Right lobe of liver (tissue), 6 donors: ENCODE data around the gene ME1. TPM values are rescaled to one million over a fixed set of nuclear protein-coding genes. Genes with fewer than 3 reads are reported as not detected.

ENCODE experiments used
- ATAC-seq, 4 donors: fragments of 200-7000 bp; cut with Tn5 transposase; one replicate each; pipeline ENCODE4 v1.9.1; 2020; ENCODE audit warnings: mild to moderate bottlenecking in 4 of 4, moderate library complexity in 4 of 4
- DNase-seq, 3 donors: peaks; one replicate each; pipeline ENCODE4 v3.0.0-alpha.2; 2020
- H3K27ac ChIP-seq, 3 donors: fragments of 200-600 bp; one replicate each; pipeline ENCODE4 v1.8.0; 2022
- H3K27me3 ChIP-seq, 2 donors: fragments of 200-600 bp; one replicate each; pipeline ENCODE4 v1.8.0; 2022
- H3K36me3 ChIP-seq, 4 donors: fragments of 200-600 bp; sonication (generic) in 1 of 4; one replicate each; pipeline versions ENCODE4 v1.5.1 to v1.8.0; 2017 to 2022; ENCODE audit warnings: control low read depth in 1 of 4
- H3K4me1 ChIP-seq, 4 donors: fragments of 200-600 bp; sonication (generic) in 1 of 4; one replicate each; pipeline versions ENCODE4 v1.5.1 to v1.8.0; 2017 to 2022; ENCODE audit warnings: control low read depth in 1 of 4
- H3K4me3 ChIP-seq, 3 donors: fragments of 200-600 bp; one replicate each; pipeline ENCODE4 v1.8.0; 2022
- H3K9me3 ChIP-seq, 4 donors: fragments of 200-600 bp; sonication (generic) in 1 of 4; one replicate each; pipeline versions ENCODE4 v1.5.1 to v1.8.0; 2017 to 2022; ENCODE audit warnings: control low read depth in 1 of 4
- CTCF ChIP-seq, 4 donors: fragments of 200-600 bp in 3 of 4; fragments of 450-650 bp in 1 of 4; IDR thresholded peaks; one replicate each; pipeline versions ENCODE4 v1.5.1 to v1.8.0; 2016 to 2022; ENCODE audit warnings: antibody characterized with exemption in 4 of 4, mild to moderate bottlenecking in 2 of 4
- POLR2A ChIP-seq: fragments of 450-650 bp; IDR thresholded peaks from one replicate; pipeline ENCODE4 v1.6.1; 2017; ENCODE audit warnings: antibody characterized with exemption, mild to moderate bottlenecking
- WGBS: methylation state at CpG from one replicate; pipeline ENCODE4 v1.1.6; 2018; ENCODE audit warnings: low coverage, low lambda C conversion rate; ENCODE audit not compliant: insufficient coverage; ENCODE audit errors: missing lambda C conversion rate; 5-methylcytosine and 5-hydroxymethylcytosine counted together
- intact Hi-C, 2 donors: fragments of 100-400 bp; cut with DNase I; formaldehyde crosslinking; loops; one replicate each; pipeline versions ENCODE4 v1.11.2 to v1.14.1; 2022
- total RNA-seq, 6 experiments: library from RNA; depleted of rRNA in 2 of 6; stranded (reverse); fragments of >200 nt in 2 of 6; fragmentation: NEBNext Ultra II Directional in 3 of 6; extraction: Animal tissue kit (Norgen Biotek cat#: 25700) in 3 of 6; gene quantifications; one replicate each; pipeline versions ENCODE4 v1.1.0 to v1.2.4, GENCODE V29; 2016 to 2023
- donor health status: DM: no; HTN: yes; CAD: no.
- donor health status: DM: no; HTN: no; CAD: no.
- donor health status: DM: no; HTN: no; CAD: no.
- donor health status: DM: no; HTN: yes; CAD: no.
- donor health status: DM: no; HTN: yes; CAD: no.

The ME1 gene
- total RNA-seq, 6 experiments from 2014 or later, result 10.1 to 18.2 (median 13.3) TPM

GRCh38 chr6:83439201-83439600 is 8.3 kb upstream of the ME1 start:
- no peaks in the 10 kb centered on the region for H3K27me3 ChIP-seq
- H3K9me3 ChIP-seq, result no peaks in the 10 kb centered on the region
- no peak for TF ChIP-seq CTCF (IDR thresholded peaks at IDR 0.05)
- TF ChIP-seq POLR2A, result no peak
- intact Hi-C loops, result no loop called here
- ATAC-seq (no peak), DNase-seq (no peak)
- H3K4me3 ChIP-seq, result no peak overlapping the region
- WGBS, result 84% methylated on average over 2 of the region's 2 CpGs
- H3K4me1 ChIP-seq, result peaks cover 0 to 5% (median under 1%) of the 10 kb centered on the region in 4 donors
- no peak overlapping the region for H3K27ac ChIP-seq
- no peaks in the 10 kb centered on the region for H3K36me3 ChIP-seq

- intact Hi-C loops, result no loop called here
- Histone ChIP-seq H3K27ac (no peak overlapping the region), H3K36me3 (no peaks in the 10 kb centered on the region), H3K27me3 (no peaks in the 10 kb centered on the region), H3K4me3 (no peak overlapping the region), H3K9me3 (no peaks in the 10 kb centered on the region), H3K4me1 (peaks cover 0 to 5% (median 2%) of the 10 kb centered on the region in 4 donors)
- DNase-seq (no peak), ATAC-seq (no peak)
- TF ChIP-seq CTCF (IDR thresholded peaks at IDR 0.05) (no peak), POLR2A (no peak)
Observed at GRCh38 chr6:83436674-83437073, 5.8 kb upstream of the ME1 start.

DNA sequence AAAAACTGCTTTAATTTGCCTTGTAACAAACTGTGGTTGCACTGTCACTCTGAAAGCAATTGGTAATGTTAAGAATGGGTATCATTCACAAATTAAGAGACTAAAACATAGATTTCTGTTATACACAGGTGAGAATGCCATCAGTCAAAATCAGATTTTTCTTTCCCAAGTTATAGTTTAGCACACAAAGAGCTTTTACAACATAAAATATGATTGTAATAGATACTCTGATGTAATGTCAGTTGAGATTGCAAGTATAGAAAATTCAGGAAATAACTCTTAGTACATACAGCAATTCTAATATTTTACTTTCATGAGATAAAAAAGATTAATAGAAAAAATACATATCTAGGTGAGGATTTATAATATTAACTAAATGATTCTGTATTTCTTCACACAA is 2.3 kb upstream of the ME1 start:
- ATAC-seq, result no peak
- Histone ChIP-seq H3K36me3 (no peaks in the 10 kb centered on the region), H3K27ac (no peak overlapping the region), H3K9me3 (no peaks in the 10 kb centered on the region), H3K27me3 (no peaks in the 10 kb centered on the region), H3K4me3 (no peak overlapping the region), H3K4me1 (peaks cover 0 to 16% (median 2%) of the 10 kb centered on the region in 4 donors)
- TF ChIP-seq POLR2A (no peak), CTCF (IDR thresholded peaks at IDR 0.05) (no peak)
- intact Hi-C loops, result no loop called here
- no peak for DNase-seq

DNA sequence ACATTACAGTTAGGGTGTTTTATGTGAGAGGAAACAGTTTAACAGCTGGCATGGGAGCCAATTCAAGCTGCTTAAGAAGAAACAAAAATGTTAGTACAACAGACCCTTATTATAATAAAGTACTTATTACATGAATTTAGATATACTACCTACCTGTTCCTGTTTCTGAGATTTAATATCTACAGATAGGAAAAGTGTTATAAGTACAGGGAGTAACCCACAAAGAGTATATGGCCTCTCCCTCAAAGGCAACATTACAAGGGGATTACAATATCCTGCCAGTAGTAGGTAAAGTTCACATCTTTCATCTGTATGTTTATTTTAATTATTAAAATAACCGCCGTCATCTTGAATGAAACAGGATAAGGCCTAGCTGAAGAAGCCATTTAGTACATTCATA is 1.8 kb upstream of the ME1 start:
- Histone ChIP-seq H3K36me3 (no peaks in the 10 kb centered on the region), H3K4me3 (no peak overlapping the region), H3K27me3 (no peaks in the 10 kb centered on the region), H3K4me1 (peaks cover 0 to 16% (median 2%) of the 10 kb centered on the region in 4 donors), H3K9me3 (no peaks in the 10 kb centered on the region), H3K27ac (no peak overlapping the region)
- TF ChIP-seq POLR2A (no peak), CTCF (IDR thresholded peaks at IDR 0.05) (no peak)
- DNase-seq (no peak), ATAC-seq (no peak)
- WGBS, result 68% methylated on average over 2 of the region's 2 CpGs
- intact Hi-C loops, result no loop called here

- Histone ChIP-seq H3K4me1 (peaks cover 0 to 16% (median 2%) of the 10 kb centered on the region in 4 donors), H3K27ac (peak overlapping the region in 2 of 3 donors; percentile 27 to 60), H3K36me3 (no peaks in the 10 kb centered on the region), H3K4me3 (peak overlapping the region in 2 of 3 donors; percentile 72 to 75), H3K27me3 (no peaks in the 10 kb centered on the region), H3K9me3 (no peaks in the 10 kb centered on the region)
- ATAC-seq (peak in 1 of 4 donors; percentile 32), DNase-seq (peak in 1 of 3 donors; percentile 45)
- intact Hi-C loops, result no loop called here
- TF ChIP-seq POLR2A, result no peak
- no peak for TF ChIP-seq CTCF (IDR thresholded peaks at IDR 0.05)
- 73% methylated on average over 6 of the region's 19 CpGs for WGBS
Observed at GRCh38 chr6:83431545-83432155, 799 bp upstream of the ME1 start.
